GM19467 (cell line): ENCODE results near the gene MCM5.
"Not testable (repeated sequence)": the region's sequence is repeated elsewhere in the genome, so short reads cannot be mapped to it uniquely, and the experiment has no call there.

Experiments used
- ATAC-seq: cut with Tn5 transposase; IDR thresholded peaks from one replicate; pipeline ENCODE4 v1.9.1; 2021; ENCODE audit warnings: mild to moderate bottlenecking, moderate library complexity; ENCODE audit not compliant: unreplicated experiment

The MCM5 gene

DNA sequence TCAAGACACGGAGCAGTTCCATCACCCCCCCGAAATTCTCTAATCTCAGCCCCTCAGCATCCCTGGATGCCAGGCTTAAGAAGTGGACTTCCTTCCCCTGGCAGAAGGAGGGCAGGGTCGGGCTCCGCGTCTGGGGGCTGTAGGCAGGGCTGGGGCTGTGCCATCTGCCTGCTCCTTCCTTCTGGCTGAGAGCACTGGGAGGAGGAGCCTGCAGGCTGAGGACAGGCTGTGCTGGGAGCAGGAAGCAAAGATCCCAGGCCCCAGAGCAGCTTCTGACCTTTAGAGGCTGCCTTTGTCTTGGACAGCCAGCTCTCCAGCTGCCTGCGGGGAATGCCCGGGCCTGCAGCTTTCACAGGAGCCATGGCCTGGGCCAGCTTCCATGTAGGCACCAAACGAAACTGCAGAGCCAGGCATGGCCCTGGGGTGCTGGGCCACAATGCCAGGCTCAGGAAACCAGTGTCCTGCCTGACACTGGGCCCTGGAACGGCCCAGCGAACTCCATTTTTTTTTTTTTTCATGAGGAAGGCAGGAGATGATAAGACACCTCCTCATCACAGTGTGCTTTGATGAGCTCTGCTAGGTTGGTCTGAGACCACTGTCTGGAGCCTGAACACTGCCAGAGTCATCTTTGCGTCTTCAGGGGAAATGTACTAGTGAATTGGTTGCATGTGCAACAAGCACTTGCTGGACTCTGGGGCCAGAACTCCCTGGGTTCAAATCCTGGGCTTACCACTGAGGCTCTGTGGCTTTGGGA is 67.9 kb downstream of the MCM5 start:
- ATAC-seq, result no peak

DNA sequence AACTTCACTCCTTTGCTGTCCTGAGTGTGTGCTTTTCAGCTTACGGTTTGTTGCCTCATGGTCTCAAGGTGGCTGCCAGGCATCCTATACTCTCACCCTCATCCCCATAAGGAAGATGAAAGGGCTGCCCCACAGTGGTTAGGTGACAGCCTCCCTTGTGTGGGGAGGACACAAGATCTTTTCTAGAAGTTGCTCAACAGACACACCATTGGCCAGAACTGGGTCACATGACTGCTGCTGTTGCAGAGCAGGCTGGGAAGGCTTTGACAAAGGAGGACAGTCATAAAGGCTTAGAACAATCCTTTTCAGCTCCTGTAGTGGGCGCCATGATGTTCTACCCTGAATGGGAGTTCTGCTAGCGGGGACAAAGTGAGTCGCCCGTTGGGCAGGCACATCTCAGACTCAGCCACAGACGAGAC is 71.0 kb downstream of the MCM5 start:
- ATAC-seq, result no peak

DNA sequence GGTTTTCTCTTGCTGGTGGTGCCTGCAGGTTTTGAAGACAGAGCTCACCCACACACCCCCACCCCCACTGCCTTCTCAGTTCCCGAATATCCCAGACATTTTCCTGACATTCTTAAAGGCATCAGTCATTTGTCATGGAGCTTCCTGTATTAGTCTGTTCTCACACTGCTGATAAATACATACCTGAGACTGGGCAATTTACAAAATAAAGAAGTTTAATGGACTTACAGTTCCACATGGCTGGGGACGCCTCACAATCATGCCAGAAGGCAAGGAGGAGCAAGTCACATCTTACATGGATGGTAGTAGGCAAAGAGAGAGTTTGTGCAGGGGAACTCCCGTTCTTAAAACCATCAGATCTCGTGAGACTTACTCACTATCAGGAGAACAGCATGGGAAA is 71.6 kb downstream of the MCM5 start:
- ATAC-seq, result not testable (repeated sequence)

DNA sequence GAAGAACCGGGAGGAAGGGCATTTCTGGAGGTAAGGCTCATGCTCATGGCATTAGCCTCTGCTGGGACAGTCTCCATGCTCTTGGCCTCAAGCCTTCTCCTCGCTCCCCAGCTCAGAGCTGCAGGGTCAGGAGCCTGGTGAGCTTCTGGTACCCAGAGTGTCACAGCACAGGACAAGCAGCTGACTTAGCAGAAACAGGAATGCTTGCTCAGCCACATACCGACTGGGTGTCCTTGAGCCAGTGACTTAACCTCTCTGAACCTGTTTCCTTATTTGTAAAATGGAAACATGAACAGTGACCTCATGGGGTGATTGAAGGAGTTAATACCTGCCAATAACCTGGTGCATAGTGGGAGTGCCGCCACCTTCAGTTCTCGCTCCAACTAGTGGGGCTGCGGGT is 72.5 kb downstream of the MCM5 start:
- no peak for ATAC-seq

DNA sequence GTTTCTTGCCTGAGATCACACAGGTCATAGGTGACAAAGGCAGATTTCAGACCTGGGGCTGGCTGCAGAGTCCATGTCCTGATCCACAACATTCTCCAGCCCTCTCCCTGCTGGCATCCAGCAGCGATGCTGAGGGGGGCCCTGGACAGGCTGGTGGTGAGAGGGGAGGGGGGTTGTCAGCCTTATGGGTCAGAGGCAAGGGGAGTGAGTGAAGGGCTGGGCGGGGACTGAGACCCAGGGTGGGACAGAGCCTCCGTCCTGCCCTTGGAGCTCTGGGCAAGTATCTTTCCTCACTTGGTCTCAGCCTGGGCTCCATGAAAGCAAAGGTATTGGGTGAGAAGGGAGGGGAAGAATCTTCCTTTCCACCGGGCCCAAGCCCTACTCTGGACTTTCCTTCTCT is 74.0 kb downstream of the MCM5 start:
- ATAC-seq, result no peak
